ENCODE results near the gene GNAT1. TPM values are rescaled to one million over a fixed set of nuclear protein-coding genes. Genes with fewer than 3 reads are reported as not detected.

GNAT1 gene
- total and polyA plus RNA-seq, 9 donors, result not detected

GRCh38 chr3:50238549-50239026 lies 47.2 kb downstream of the GNAT1 start:
- Histone ChIP-seq H3K27ac (peak overlapping the region; percentile 71 to 80), H3K4me3 (peak overlapping the region; percentile 69), H3K36me3 (no peaks in the 10 kb centered on the region), H3K27me3 (no peaks in the 10 kb centered on the region), H3K9me3 (no peaks in the 10 kb centered on the region), H3K4me1 (ENCODE audit: insufficient read depth) (peaks cover 14% of the 10 kb centered on the region)
- TF ChIP-seq EP300 (IDR thresholded peaks at IDR 0.05) (no peak), POLR2A (IDR thresholded peaks at IDR 0.05) (no peak), CTCF (IDR thresholded peaks at IDR 0.05) (no peak)
- DNase-seq, result peak in 4 of 5 donors; percentile 66 to 68 (median 66)
- 59 to 68% (median 63%) methylated on average over 6 to 7 of the region's 7 CpGs for whole genome bisulfite sequencing, 3 donors
- intact Hi-C loops (cut with DNase I), result no loop called here

- Histone ChIP-seq H3K4me3 (no peak overlapping the region), H3K27ac (no peak overlapping the region), H3K36me3 (no peaks in the 10 kb centered on the region), H3K9me3 (no peaks in the 10 kb centered on the region), H3K4me1 (ENCODE audit: insufficient read depth) (peaks cover 14% of the 10 kb centered on the region), H3K27me3 (no peaks in the 10 kb centered on the region)
- intact Hi-C loops (cut with DNase I), result no loop called here
- TF ChIP-seq POLR2A (IDR thresholded peaks at IDR 0.05) (no peak), CTCF (IDR thresholded peaks at IDR 0.05) (no peak), EP300 (IDR thresholded peaks at IDR 0.05) (no peak)
- DNase-seq, result no peak
- 72 to 78% (median 73%) methylated on average over 4 of the region's 4 CpGs for WGBS, 3 donors
These were observed 48.2 kb downstream of the GNAT1 start for GRCh38 chr3:50239649-50240048.

- TF ChIP-seq EP300 (IDR thresholded peaks at IDR 0.05), result no peak
- TF ChIP-seq CTCF (IDR thresholded peaks at IDR 0.05), result no peak
- no peak for TF ChIP-seq POLR2A (IDR thresholded peaks at IDR 0.05)
- intact Hi-C loops (cut with DNase I), result no loop called here
- WGBS, 3 donors, result 70 to 79% (median 72%) methylated on average over 4 of the region's 4 CpGs
- DNase-seq, result no peak
- Histone ChIP-seq H3K27me3 (no peaks in the 10 kb centered on the region), H3K4me1 (ENCODE audit: insufficient read depth) (peaks cover 23% of the 10 kb centered on the region), H3K9me3 (no peaks in the 10 kb centered on the region), H3K27ac (peak overlapping the region in 1 of 2 donors; percentile 18), H3K36me3 (no peaks in the 10 kb centered on the region), H3K4me3 (no peak overlapping the region)
These were observed 49.8 kb downstream of the GNAT1 start for GRCh38 chr3:50241163-50241562.

GRCh38 chr3:50241713-50242380 lies 50.4 kb downstream of the GNAT1 start:
- TF ChIP-seq CTCF (IDR thresholded peaks at IDR 0.05) (no peak), EP300 (IDR thresholded peaks at IDR 0.05) (no peak), POLR2A (IDR thresholded peaks at IDR 0.05) (no peak)
- no peak for DNase-seq
- Histone ChIP-seq H3K27me3 (no peaks in the 10 kb centered on the region), H3K4me1 (ENCODE audit: insufficient read depth) (peaks cover 26% of the 10 kb centered on the region), H3K4me3 (no peak overlapping the region), H3K9me3 (no peaks in the 10 kb centered on the region), H3K27ac (peak overlapping the region; percentile 18 to 52), H3K36me3 (no peaks in the 10 kb centered on the region)
- 57 to 75% (median 67%) methylated on average over 7 of the region's 7 CpGs for WGBS, 3 donors
- intact Hi-C loops (cut with DNase I), result no loop called here

Measured in ovary (tissue), 9 donors.